Endodermal cell (in vitro differentiated cells): ENCODE data around the gene LMNA. TPM values are rescaled to one million over a fixed set of nuclear protein-coding genes. Genes with fewer than 3 reads are reported as not detected.
A peak's percentile ranks its signal among the peaks of the same experiment; 100 is the strongest.

Experiments used
- DNase-seq: peaks from one replicate; pipeline ENCODE4 v3.0.0-alpha.2; 2017
- H3K27ac ChIP-seq: 2 replicates; pipeline ENCODE4 v1.5.1; 2013; ENCODE audit warnings: mild to moderate bottlenecking, low read depth, low read length, moderate library complexity
- H3K27me3 ChIP-seq: 2 replicates; pipeline ENCODE4 v1.6.1; 2013; ENCODE audit warnings: mild to moderate bottlenecking, low read length, moderate library complexity; ENCODE audit not compliant: insufficient read depth, control insufficient read depth, poor library complexity, severe bottlenecking
- H3K36me3 ChIP-seq: 2 replicates; pipeline ENCODE4 v1.7.0; 2013; ENCODE audit warnings: mild to moderate bottlenecking, low read length, moderate library complexity; ENCODE audit not compliant: control insufficient read depth, insufficient read depth
- H3K4me1 ChIP-seq: one replicate; pipeline ENCODE4 v1.7.0; 2013; ENCODE audit warnings: low read length; ENCODE audit not compliant: control insufficient read depth, insufficient read depth
- H3K4me3 ChIP-seq: 2 replicates; pipeline ENCODE4 v1.5.1; 2013; ENCODE audit warnings: mild to moderate bottlenecking, low read length, moderate library complexity
- H3K9ac ChIP-seq: 2 replicates; pipeline ENCODE4 v1.6.1; 2013; ENCODE audit warnings: mild to moderate bottlenecking, low read length, moderate library complexity; ENCODE audit not compliant: poor library complexity, severe bottlenecking; ENCODE audit errors: extremely low read depth
- H3K9me3 ChIP-seq: 2 replicates; pipeline ENCODE4 v1.6.1; 2013; ENCODE audit warnings: mild to moderate bottlenecking, low read length, moderate library complexity; ENCODE audit not compliant: control insufficient read depth
- H3K27ac Mint-ChIP-seq: 2 replicates; pipeline ENCODE4 v1.8.0; 2020; ENCODE audit warnings: mixed read lengths
- H3K27me3 Mint-ChIP-seq: 2 replicates; pipeline ENCODE4 v1.8.0; 2021; ENCODE audit warnings: mild to moderate bottlenecking, mixed read lengths; ENCODE audit not compliant: insufficient read depth
- H3K36me3 Mint-ChIP-seq: 2 replicates; pipeline ENCODE4 v1.8.0; 2020; ENCODE audit warnings: low read depth, mixed read lengths
- H3K4me1 Mint-ChIP-seq: 2 replicates; pipeline ENCODE4 v1.8.0; 2020; ENCODE audit warnings: mixed read lengths
- H3K4me3 Mint-ChIP-seq: 2 replicates; pipeline ENCODE4 v1.8.0; 2020; ENCODE audit warnings: mild to moderate bottlenecking, moderate library complexity, mixed read lengths
- H3K9me3 Mint-ChIP-seq: 2 replicates; pipeline ENCODE4 v1.8.0; 2020; ENCODE audit warnings: mild to moderate bottlenecking, mixed read lengths
- CTCF ChIP-seq: fragments of 200-600 bp; sonication (generic); conservative IDR thresholded peaks from 2 replicates; pipeline ENCODE4 v1.5.0; 2021; ENCODE audit warnings: antibody characterized with exemption, mild to moderate bottlenecking
- WGBS, 2 experiments: methylation state at CpG; one replicate each; pipeline versions ENCODE4 v1.1.5 to v1.1.7; 2013; ENCODE audit warnings: missing lambda C conversion rate in 2 of 2, mixed read lengths in 1 of 2; ENCODE audit not compliant: insufficient coverage in 1 of 2, insufficient read length in 1 of 2; 5-methylcytosine and 5-hydroxymethylcytosine counted together
- total RNA-seq, 2 donors: library from RNA; stranded (reverse); fragmentation: NEBNext Ultra II Directional in 1 of 2; extraction: Animal tissue kit (Norgen Biotek cat#: 25700) in 1 of 2; gene quantifications; 2 replicates in 1 of 2; 3 replicates in 1 of 2; pipeline ENCODE4 v1.2.1, GENCODE V29; 2021

LMNA gene
- total RNA-seq, 2 donors from 2014 or later: 41.2 to 42.0 TPM

GRCh38 chr1:156077430-156077760, 37.1 kb upstream of the LMNA start:
- peak overlapping the region; percentile 71 for H3K27ac ChIP-seq
- Mint-ChIP-seq H3K4me1 (peaks cover 69% of the 10 kb centered on the region), H3K4me3 (peak overlapping the region; percentile 99), H3K9me3 (no peaks in the 10 kb centered on the region), H3K36me3 (peaks cover 47% of the 10 kb centered on the region), H3K27me3 (no peaks in the 10 kb centered on the region), H3K27ac (peak overlapping the region; percentile 94)
- peaks cover 65% of the 10 kb centered on the region for H3K36me3 ChIP-seq
- H3K4me1 ChIP-seq: peaks cover 26% of the 10 kb centered on the region
- DNase-seq: peak; percentile 67
- 83 to 88% methylated on average over 13 to 19 of the region's 19 CpGs for WGBS, 2 experiments
- no peak for TF ChIP-seq CTCF
- no peaks in the 10 kb centered on the region for H3K27me3 ChIP-seq
- peak overlapping the region; percentile 39 for H3K9ac ChIP-seq
- peak overlapping the region; percentile 96 for H3K4me3 ChIP-seq
- no peaks in the 10 kb centered on the region for H3K9me3 ChIP-seq

- Histone ChIP-seq H3K27me3 (no peaks in the 10 kb centered on the region), H3K9me3 (no peaks in the 10 kb centered on the region), H3K36me3 (peaks cover 55% of the 10 kb centered on the region), H3K27ac (peak overlapping the region; percentile 47), H3K9ac (no peak overlapping the region), H3K4me1 (peaks cover 22% of the 10 kb centered on the region), H3K4me3 (peak overlapping the region; percentile 96)
- DNase-seq: peak; percentile 38
- H3K36me3 Mint-ChIP-seq: peaks cover 40% of the 10 kb centered on the region
- WGBS, 2 experiments: 77 to 94% methylated on average over 4 to 5 of the region's 5 CpGs
- peak overlapping the region; percentile 20 for H3K27ac Mint-ChIP-seq
- H3K4me1 Mint-ChIP-seq: peaks cover 59% of the 10 kb centered on the region
- H3K9me3 Mint-ChIP-seq: no peaks in the 10 kb centered on the region
- peak overlapping the region; percentile 99 for H3K4me3 Mint-ChIP-seq
- no peaks in the 10 kb centered on the region for H3K27me3 Mint-ChIP-seq
- TF ChIP-seq CTCF: no peak
Observed at GRCh38 chr1:156078728-156079127, 35.8 kb upstream of the LMNA start.

- H3K36me3 Mint-ChIP-seq: peaks cover 38% of the 10 kb centered on the region
- H3K9me3 Mint-ChIP-seq: no peaks in the 10 kb centered on the region
- H3K4me3 Mint-ChIP-seq: peak overlapping the region; percentile 99
- H3K4me1 Mint-ChIP-seq: peaks cover 60% of the 10 kb centered on the region
- no peak for DNase-seq
- peak overlapping the region; percentile 17 for H3K27ac Mint-ChIP-seq
- H3K36me3 ChIP-seq: peaks cover 50% of the 10 kb centered on the region
- peak overlapping the region; percentile 96 for H3K4me3 ChIP-seq
- H3K27me3 ChIP-seq: no peaks in the 10 kb centered on the region
- no peak for TF ChIP-seq CTCF
- WGBS, 2 experiments: 66 to 71% methylated on average over 3 to 5 of the region's 5 CpGs
- no peaks in the 10 kb centered on the region for H3K9me3 ChIP-seq
- H3K9ac ChIP-seq: peak overlapping the region; percentile 97
- H3K27ac ChIP-seq: no peak overlapping the region
- peaks cover 20% of the 10 kb centered on the region for H3K4me1 ChIP-seq
- no peaks in the 10 kb centered on the region for H3K27me3 Mint-ChIP-seq
Observed at GRCh38 chr1:156079762-156080161, 34.7 kb upstream of the LMNA start.
